Psoas muscle (tissue), 8 donors: ENCODE measurements around the gene GLOD5. TPM values are rescaled to one million over a fixed set of nuclear protein-coding genes. Genes with fewer than 3 reads are reported as not detected.

ENCODE experiments used
- ATAC-seq, 4 donors: fragments of 200-7000 bp; cut with Tn5 transposase; one replicate each; pipeline ENCODE4 v1.9.1; 2020; ENCODE audit warnings: moderate library complexity in 3 of 4, mild to moderate bottlenecking in 2 of 4
- DNase-seq, 2 donors: peaks; one replicate each; pipeline ENCODE4 v3.0.0-alpha.2; 2020
- H3K27ac ChIP-seq: fragments of 200-600 bp; one replicate; pipeline ENCODE4 v1.8.0; 2022
- H3K27me3 ChIP-seq, 3 donors: fragments of 200-600 bp in 1 of 3; one replicate each; pipeline versions ENCODE4 v1.6.1 to v1.8.0; 2013 to 2022; ENCODE audit warnings: low read length in 2 of 3, mild to moderate bottlenecking in 2 of 3, moderate library complexity in 1 of 3; ENCODE audit not compliant: insufficient read depth in 3 of 3
- H3K36me3 ChIP-seq, 2 donors: fragments of 200-600 bp in 1 of 2; one replicate each; pipeline versions ENCODE4 v1.6.1 to v1.8.0; 2013 to 2022; ENCODE audit warnings: low read depth in 1 of 2, mild to moderate bottlenecking in 1 of 2, moderate library complexity in 1 of 2; ENCODE audit not compliant: insufficient read depth in 1 of 2
- H3K4me1 ChIP-seq: fragments of 200-600 bp; one replicate; pipeline ENCODE4 v1.8.0; 2022
- H3K4me3 ChIP-seq: fragments of 200-600 bp; one replicate; pipeline ENCODE4 v1.8.0; 2022; ENCODE audit warnings: mild to moderate bottlenecking
- H3K9me3 ChIP-seq: fragments of 200-600 bp; one replicate; pipeline ENCODE4 v1.8.0; 2022
- CTCF ChIP-seq: fragments of 200-600 bp; IDR thresholded peaks from one replicate; pipeline ENCODE4 v1.8.0; 2022; ENCODE audit warnings: antibody characterized with exemption
- WGBS, 3 donors: extraction: QIAGEN DNeasy Blood & Tissue Kit; methylation state at CpG; one replicate each; pipeline versions ENCODE4 v1.1.6 to v1.1.7; 2013; 5-methylcytosine and 5-hydroxymethylcytosine counted together
- intact Hi-C, 2 donors: fragments of 100-400 bp; cut with DNase I; formaldehyde crosslinking; loops; one replicate each; pipeline versions ENCODE4 v1.11.0 to v1.14.2; 2022
- polyA plus RNA-seq, 3 donors: library from polyadenylated mRNA; stranded (reverse); fragments of 200-250 nt; gene quantifications; one replicate each; pipeline ENCODE4 v1.2.3, GENCODE V29; 2013
- total RNA-seq, 4 donors: library from RNA; stranded (reverse); fragmentation: NEBNext Ultra II Directional in 2 of 4; extraction: Animal tissue kit (Norgen Biotek cat#: 25700) in 2 of 4; gene quantifications; one replicate each; pipeline versions ENCODE4 v1.2.1 to v1.2.4, GENCODE V29; 2021 to 2023
- donor health status: healthy with polysubstance abuse.
- donor health status: DM: no; HTN: no; CAD: no; lungs with moderate emphysema.
- donor health status: Bipolar disorder and iron deficiency.
- donor health status: healthy.
- donor health status: DM: yes; HTN: yes; CAD: no.
- donor health status: DM: no; HTN: no; CAD: no.
- donor health status: DM: no; HTN: no; CAD: no.
- donor health status: DM: yes; HTN: yes; CAD: no.

The GLOD5 gene
- total and polyA plus RNA-seq, 7 donors: not detected

GRCh38 chrX:48786341-48786800 is 24.8 kb downstream of the GLOD5 start, which contains the start of gene GATA1:
Gene GATA1, plus strand, starts transcription at chrX:48786590. Its CDS starts 4,520 bp downstream, at chrX:48791110.
- Histone ChIP-seq H3K27ac (no peak within 1 kb of the TSS), H3K4me1 (no peaks in the 10 kb centered on the region), H3K36me3 (no peaks in the 10 kb centered on the region), H3K27me3 (peaks cover 0 to 37% (median 0%) of the 10 kb centered on the region in 3 donors), H3K4me3 (no peak within 1 kb of the TSS), H3K9me3 (no peaks in the 10 kb centered on the region)
- no peak for DNase-seq
- 57 to 73% (median 60%) methylated on average over 3 to 7 of the region's 7 CpGs for WGBS, 3 donors
- intact Hi-C loops: no loop called here
- no peak for ATAC-seq
- TF ChIP-seq CTCF: no peak

GRCh38 chrX:48786825-48787504 is 25.4 kb downstream of the GLOD5 start:
- DNase-seq (no peak), ATAC-seq (no peak)
- Histone ChIP-seq H3K27me3 (peaks cover 0 to 37% (median 0%) of the 10 kb centered on the region in 3 donors), H3K9me3 (no peaks in the 10 kb centered on the region), H3K27ac (no peak overlapping the region), H3K4me3 (no peak overlapping the region), H3K36me3 (no peaks in the 10 kb centered on the region), H3K4me1 (no peaks in the 10 kb centered on the region)
- no peak for TF ChIP-seq CTCF
- intact Hi-C loops: no loop called here
- 59 to 75% (median 67%) methylated on average over 6 of the region's 6 CpGs for WGBS, 3 donors

- peaks cover 0 to 37% (median 0%) of the 10 kb centered on the region in 3 donors for H3K27me3 ChIP-seq
- H3K4me1 ChIP-seq: no peaks in the 10 kb centered on the region
- H3K36me3 ChIP-seq: no peaks in the 10 kb centered on the region
- ATAC-seq (no peak), DNase-seq (no peak)
- no peak for TF ChIP-seq CTCF
- H3K27ac ChIP-seq: no peak overlapping the region
- H3K4me3 ChIP-seq: no peak overlapping the region
- H3K9me3 ChIP-seq: no peaks in the 10 kb centered on the region
- WGBS, 3 donors: 50 to 60% (median 53%) methylated on average over 13 to 17 of the region's 17 CpGs
- intact Hi-C loops: no loop called here
Measured at GRCh38 chrX:48787505-48788443, 26.2 kb downstream of the GLOD5 start.

GRCh38 chrX:48789366-48790220 is 28.0 kb downstream of the GLOD5 start:
- Histone ChIP-seq H3K27me3 (peaks cover 0 to 37% (median 0%) of the 10 kb centered on the region in 3 donors), H3K9me3 (no peaks in the 10 kb centered on the region), H3K4me3 (no peak overlapping the region), H3K27ac (no peak overlapping the region), H3K4me1 (no peaks in the 10 kb centered on the region), H3K36me3 (no peaks in the 10 kb centered on the region)
- no peak for DNase-seq
- no peak for TF ChIP-seq CTCF
- WGBS, 3 donors: 71 to 84% (median 83%) methylated on average over 7 of the region's 7 CpGs
- no peak for ATAC-seq
- intact Hi-C loops: no loop called here
